Stomach (tissue), 4 donors: Measurements from ENCODE around the gene CEP78.

Experiments used
- EP300 ChIP-seq: sonication (generic); formaldehyde crosslinking; IDR thresholded peaks from one replicate; pipeline ENCODE4 v1.6.1; 2017; ENCODE audit warnings: antibody characterized with exemption
- POLR2A ChIP-seq, 4 donors: fragments of 450-650 bp; IDR thresholded peaks; one replicate each; pipeline ENCODE4 v1.6.1; 2016; ENCODE audit warnings: antibody characterized with exemption in 4 of 4, control low read depth in 2 of 4, mild to moderate bottlenecking in 1 of 4, moderate library complexity in 1 of 4
- TF ChIP-seq, protein P1 (sequence below), 7 experiments: fragments of 450-650 bp in 4 of 7; fragments of 200-600 bp in 3 of 7; sonication (generic) in 3 of 7; IDR thresholded peaks; one replicate each; pipeline ENCODE4 v1.5.1; 2016 to 2019; ENCODE audit warnings: antibody characterized with exemption in 7 of 7, control low read depth in 2 of 7, mild to moderate bottlenecking in 1 of 7

DNA sequence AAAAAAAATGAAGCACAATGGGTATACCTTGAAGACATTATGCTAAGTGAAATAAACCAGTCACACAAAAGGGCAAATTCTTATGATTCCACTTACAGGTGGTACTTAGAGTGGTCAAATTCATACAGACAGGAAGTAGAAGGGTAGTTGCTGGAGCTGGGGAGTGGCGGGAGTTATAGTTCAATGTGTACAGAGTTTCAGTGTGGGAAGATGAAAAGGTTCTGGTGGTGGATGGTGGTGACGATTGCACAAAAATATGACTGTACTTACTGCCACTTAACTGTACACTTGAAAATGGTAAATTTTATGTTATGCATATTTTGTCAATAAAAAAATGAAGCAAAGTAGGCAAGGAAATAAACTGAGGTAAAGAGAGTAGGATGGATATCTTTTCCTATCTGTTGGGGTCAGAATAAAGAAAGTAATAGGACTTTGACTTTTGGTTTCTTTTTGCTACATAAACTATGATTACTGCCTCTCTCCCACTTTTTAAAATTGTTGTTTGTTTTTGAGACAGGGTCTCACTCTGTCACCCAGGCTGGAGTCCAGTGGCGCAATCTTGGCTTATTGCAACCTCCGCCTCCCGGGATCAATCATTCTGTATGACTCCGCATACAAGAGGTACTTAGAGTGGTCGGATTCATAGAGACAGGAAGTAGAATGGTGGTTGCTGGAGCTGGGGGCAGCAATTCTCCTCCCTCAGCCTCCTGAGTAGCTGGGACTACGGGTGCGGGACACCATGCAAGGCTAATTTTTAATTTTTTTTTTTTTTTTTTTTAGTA lies 57.0 kb downstream of the CEP78 start:
- TF ChIP-seq, protein P1, sequence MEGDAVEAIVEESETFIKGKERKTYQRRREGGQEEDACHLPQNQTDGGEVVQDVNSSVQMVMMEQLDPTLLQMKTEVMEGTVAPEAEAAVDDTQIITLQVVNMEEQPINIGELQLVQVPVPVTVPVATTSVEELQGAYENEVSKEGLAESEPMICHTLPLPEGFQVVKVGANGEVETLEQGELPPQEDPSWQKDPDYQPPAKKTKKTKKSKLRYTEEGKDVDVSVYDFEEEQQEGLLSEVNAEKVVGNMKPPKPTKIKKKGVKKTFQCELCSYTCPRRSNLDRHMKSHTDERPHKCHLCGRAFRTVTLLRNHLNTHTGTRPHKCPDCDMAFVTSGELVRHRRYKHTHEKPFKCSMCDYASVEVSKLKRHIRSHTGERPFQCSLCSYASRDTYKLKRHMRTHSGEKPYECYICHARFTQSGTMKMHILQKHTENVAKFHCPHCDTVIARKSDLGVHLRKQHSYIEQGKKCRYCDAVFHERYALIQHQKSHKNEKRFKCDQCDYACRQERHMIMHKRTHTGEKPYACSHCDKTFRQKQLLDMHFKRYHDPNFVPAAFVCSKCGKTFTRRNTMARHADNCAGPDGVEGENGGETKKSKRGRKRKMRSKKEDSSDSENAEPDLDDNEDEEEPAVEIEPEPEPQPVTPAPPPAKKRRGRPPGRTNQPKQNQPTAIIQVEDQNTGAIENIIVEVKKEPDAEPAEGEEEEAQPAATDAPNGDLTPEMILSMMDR (IDR thresholded peaks at IDR 0.05): no peak
- TF ChIP-seq POLR2A (IDR thresholded peaks at IDR 0.05) (no peak), EP300 (no peak)
